GM13977 (cell line): ENCODE measurements around the gene DACH1.

Source experiments
- DNase-seq: peaks from one replicate; pipeline ENCODE4 v3.0.0; 2012; ENCODE audit warnings: low spot score
- in situ Hi-C: fragments of 300-500 bp; cut with MboI; formaldehyde crosslinking; loops from one replicate; pipeline ENCODE4 v1.12.0; 2022; ENCODE audit warnings: low sequenced_read_pairs, low pct_unique_long_range_greater_than_20kb, mixed read lengths, inconsistent platforms; ENCODE audit not compliant: unreplicated experiment
- TF ChIP-seq, protein P1 (sequence below): IDR thresholded peaks from 2 replicates; pipeline ENCODE4 v1.5.1; 2012; ENCODE audit warnings: mild to moderate bottlenecking, control low read depth; ENCODE audit not compliant: insufficient read depth; ENCODE audit errors: extremely low read depth, missing control alignments

DACH1 gene

DNA sequence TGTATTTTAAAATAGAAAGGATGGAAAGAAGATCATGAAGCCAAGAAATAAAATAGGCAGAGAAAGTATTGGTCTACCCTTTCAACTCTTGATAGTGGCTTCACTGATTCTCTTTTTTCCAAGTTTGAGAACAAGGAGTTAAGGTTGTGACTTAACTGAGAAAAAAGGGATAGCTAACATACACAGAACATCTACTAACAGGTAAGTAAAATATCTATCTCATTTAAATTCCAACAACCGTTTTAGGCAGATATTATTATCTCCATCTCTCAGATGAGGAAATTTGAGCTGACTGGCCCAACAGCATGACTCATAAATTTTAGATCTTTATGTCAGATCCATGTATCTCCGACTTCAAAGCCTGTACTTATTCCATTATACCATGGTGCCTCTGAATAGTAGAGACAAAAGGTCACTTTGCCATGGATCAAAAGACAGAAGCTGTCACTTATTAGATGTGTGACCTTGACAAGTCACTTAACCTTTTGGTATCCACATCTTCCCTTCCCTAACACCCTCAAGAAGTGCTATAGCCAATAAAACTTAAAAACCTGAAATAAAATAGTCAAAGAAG, 152.1 kb downstream of the DACH1 start:
- in situ Hi-C loops: no loop called here
- DNase-seq: no peak
- TF ChIP-seq, protein P1, sequence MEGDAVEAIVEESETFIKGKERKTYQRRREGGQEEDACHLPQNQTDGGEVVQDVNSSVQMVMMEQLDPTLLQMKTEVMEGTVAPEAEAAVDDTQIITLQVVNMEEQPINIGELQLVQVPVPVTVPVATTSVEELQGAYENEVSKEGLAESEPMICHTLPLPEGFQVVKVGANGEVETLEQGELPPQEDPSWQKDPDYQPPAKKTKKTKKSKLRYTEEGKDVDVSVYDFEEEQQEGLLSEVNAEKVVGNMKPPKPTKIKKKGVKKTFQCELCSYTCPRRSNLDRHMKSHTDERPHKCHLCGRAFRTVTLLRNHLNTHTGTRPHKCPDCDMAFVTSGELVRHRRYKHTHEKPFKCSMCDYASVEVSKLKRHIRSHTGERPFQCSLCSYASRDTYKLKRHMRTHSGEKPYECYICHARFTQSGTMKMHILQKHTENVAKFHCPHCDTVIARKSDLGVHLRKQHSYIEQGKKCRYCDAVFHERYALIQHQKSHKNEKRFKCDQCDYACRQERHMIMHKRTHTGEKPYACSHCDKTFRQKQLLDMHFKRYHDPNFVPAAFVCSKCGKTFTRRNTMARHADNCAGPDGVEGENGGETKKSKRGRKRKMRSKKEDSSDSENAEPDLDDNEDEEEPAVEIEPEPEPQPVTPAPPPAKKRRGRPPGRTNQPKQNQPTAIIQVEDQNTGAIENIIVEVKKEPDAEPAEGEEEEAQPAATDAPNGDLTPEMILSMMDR: no peak

DNA sequence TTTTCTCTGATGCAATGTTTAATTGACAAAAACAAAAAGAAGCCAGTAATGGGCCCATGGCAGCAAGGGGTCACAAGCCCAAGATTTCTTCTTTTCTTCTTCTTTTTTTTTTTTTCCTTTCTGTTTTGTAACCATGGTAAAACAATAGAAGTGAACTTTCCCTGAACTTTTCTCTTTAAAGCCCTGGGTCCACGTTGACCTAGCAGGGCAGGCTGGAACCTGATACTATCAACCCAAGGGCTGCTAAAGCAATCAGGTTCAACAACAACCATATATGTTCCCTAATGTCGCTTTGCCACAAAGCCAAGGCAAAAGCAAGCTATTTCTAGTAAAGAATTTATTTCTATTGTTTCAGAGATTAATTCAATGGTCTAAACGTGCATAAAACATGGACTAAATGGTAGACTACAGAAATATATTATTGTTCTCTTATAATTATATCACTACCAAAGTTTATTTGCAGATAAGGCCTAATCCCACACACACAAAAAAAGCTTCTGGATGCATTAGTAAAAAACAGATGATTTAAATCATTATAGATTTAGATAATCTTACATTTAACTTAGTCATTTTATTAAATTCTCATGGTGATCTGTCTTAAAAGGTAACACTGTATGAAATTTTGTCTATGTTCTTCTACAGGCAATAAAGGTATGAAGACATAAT, 153.9 kb downstream of the DACH1 start:
- DNase-seq: no peak
- in situ Hi-C loops: no loop called here
- TF ChIP-seq, protein P1: no peak

DNA sequence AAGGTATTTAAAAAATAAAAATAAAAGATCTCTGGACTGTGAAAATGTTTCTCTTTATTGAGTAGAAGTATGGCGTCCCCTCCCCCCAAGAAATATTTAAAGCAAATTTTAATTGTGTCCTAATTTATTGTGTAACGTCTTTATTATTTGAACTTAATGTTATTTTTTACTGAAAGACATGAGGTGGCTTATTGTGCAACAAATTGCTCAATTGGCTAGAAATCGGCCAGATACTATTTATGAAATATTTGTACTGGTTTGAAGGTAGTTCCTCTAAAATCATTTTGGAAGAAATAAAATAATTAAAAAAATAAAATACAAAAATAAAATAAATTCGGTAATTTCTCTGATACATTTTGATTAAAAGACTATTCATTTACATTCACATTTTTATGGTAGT, 162.3 kb downstream of the DACH1 start:
- TF ChIP-seq, protein P1: no peak
- DNase-seq: no peak
- in situ Hi-C loops: no loop called here

DNA sequence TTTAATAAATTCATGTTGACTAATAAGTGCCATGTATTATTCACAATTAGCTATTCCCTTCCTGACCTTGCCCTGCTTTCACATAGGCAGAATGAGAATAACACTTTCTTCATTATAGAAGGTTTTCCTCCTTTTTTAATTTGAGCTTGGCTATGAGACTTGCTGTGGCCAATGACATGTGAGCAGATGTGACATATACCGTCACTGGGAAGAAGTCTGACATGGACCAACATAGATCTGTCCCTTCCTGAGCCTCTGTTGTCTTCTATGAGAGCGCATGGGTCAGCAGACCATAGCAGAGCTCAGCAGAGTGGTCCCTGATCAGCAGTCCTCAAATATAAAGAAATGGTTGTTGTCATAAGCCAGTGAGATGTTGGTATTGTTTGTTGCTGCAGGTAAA, 163.9 kb downstream of the DACH1 start:
- TF ChIP-seq, protein P1: no peak
- in situ Hi-C loops: no loop called here
- no peak for DNase-seq

DNA sequence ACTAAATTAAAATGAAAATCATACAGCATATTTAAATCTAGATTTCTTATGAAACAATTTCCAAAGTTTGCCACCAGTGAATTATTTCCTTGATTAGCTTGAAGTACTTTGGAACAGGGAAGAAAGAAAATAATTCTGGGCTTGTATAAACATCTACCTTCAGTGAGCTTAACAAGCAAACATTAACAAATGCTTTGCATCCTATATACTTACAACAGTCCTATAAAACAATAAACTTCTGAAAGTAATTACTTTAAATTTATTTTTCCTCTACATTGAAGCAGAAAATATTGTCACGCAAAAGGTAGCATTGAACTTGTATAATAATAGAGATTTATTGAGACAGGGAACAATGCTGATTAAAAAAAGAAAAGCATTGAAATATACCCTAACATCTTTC, 164.8 kb downstream of the DACH1 start:
- in situ Hi-C loops: no loop called here
- TF ChIP-seq, protein P1: no peak
- no peak for DNase-seq

DNA sequence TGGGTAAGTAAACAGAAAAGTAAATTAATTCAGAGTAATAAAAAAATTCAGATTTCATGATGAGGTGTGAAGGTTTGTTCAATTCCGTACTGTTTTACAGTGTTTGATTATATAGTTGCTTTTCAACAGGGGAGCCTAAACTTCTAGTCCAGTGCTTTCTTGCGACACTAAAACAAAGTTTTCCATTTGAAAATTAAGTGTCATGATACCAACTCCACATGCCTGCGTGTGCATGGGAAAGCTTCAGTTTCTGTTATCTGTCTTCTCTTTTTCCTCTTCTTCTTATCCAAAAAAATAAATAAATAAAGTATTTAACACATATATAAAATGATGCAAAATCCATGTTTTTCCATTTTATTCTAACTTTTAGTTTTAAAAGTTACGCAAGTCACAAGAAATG, 165.3 kb downstream of the DACH1 start:
- in situ Hi-C loops: no loop called here
- no peak for DNase-seq
- TF ChIP-seq, protein P1: no peak
